T-cell (primary cell): ENCODE measurements around the gene FOXJ1. TPM values are rescaled to one million over a fixed set of nuclear protein-coding genes. Genes with fewer than 3 reads are reported as not detected.

Experiments
- total RNA-seq, 35 experiments: library from RNA in 6 of 35; stranded (reverse) in 6 of 35; fragments of 120-200 nt in 1 of 35; gene quantifications; one replicate each; pipeline versions ENCODE4 v1.2.1 to v1.2.4 and lab custom pipeline; 2013 to 2026

Gene FOXJ1
- total RNA-seq, 5 donors from 2014 or later (not counting 1 experiment from before 2014, with no cell fraction given) = 0.99 to 3.0 (median 1.7) TPM

Other genes starting within 250 kb of the FOXJ1 start
- 10 to 100 TPM; 22.1 to 52.2 (median 45.9) TPM for gene TRIM65, start 244.3 kb downstream of the FOXJ1 start, total RNA-seq
- 100 to 1,000 TPM; 116 to 170 (median 144) TPM for gene MRPL38, start 236.4 kb downstream of the FOXJ1 start, total RNA-seq
- 10 to 100 TPM; 25.7 to 45.3 (median 41.5) TPM for gene FBF1, start 200.2 kb downstream of the FOXJ1 start, total RNA-seq
- gene ACOX1, start 162.1 kb downstream of the FOXJ1 start, total RNA-seq = 10 to 100 TPM; 17.6 to 33.8 (median 29.1) TPM
- 10 to 100 TPM; 12.8 to 15.3 (median 14.3) TPM for gene TEN1, start 162.0 kb downstream of the FOXJ1 start, total RNA-seq
- 10 to 100 TPM in 1 of 5 donors, 1 to 10 TPM in 4; 7.5 to 12.1 (median 9.0) TPM for gene CDK3, start 140.4 kb downstream of the FOXJ1 start, total RNA-seq
- gene EVPL, start 113.9 kb downstream of the FOXJ1 start, total RNA-seq = 1 to 10 TPM in 1 of 5 donors, under 1 TPM in 4; 0.58 to 1.0 (median 0.72) TPM
- gene SRP68, start 68.7 kb downstream of the FOXJ1 start, total RNA-seq = 10 to 100 TPM; 71.9 to 81.6 (median 78.9) TPM
- gene GALR2, start 66.5 kb downstream of the FOXJ1 start, total RNA-seq = 1 to 10 TPM in 1 of 5 donors, under 1 TPM in 2, not detected in 2; 0.20 to 1.3 (median 0.73) TPM
- gene ZACN, start 62.1 kb downstream of the FOXJ1 start, total RNA-seq = 1 to 10 TPM in 1 of 5 donors, under 1 TPM in 3, not detected in 1; 0.20 to 1.6 (median 0.31) TPM
- 100 to 1,000 TPM; 119 to 181 (median 156) TPM for gene EXOC7, start 37.5 kb downstream of the FOXJ1 start, total RNA-seq
- gene RNF157, start 99.2 kb upstream of the FOXJ1 start, total RNA-seq = 10 to 100 TPM; 50.7 to 66.5 (median 61.9) TPM
- gene UBALD2, start 124.1 kb upstream of the FOXJ1 start, total RNA-seq = 100 to 1,000 TPM; 163 to 277 (median 177) TPM
- 1 to 10 TPM; 3.0 to 4.3 (median 3.4) TPM for gene QRICH2, start 167.0 kb upstream of the FOXJ1 start, total RNA-seq
- 10 to 100 TPM; 27.5 to 47.0 (median 40.0) TPM for gene PRPSAP1, start 212.7 kb upstream of the FOXJ1 start, total RNA-seq
- gene SPHK1, start 243.4 kb upstream of the FOXJ1 start, total RNA-seq = 1 to 10 TPM in 3 of 5 donors, under 1 TPM in 2; 0.70 to 1.6 (median 1.3) TPM